K562 (cell line): ENCODE measurements around the gene RIMS3. TPM values are rescaled to one million over a fixed set of nuclear protein-coding genes. Genes with fewer than 3 reads are reported as not detected.

Experiments used
- ATAC-seq: fragments of 200-7000 bp; cut with Tn5 transposase; 3 replicates; pipeline ENCODE4 v1.9.1; 2020; ENCODE audit warnings: moderate library complexity
- BruUV-seq: library from RNA; stranded (reverse); fragments of 400-500 nt; replicated peaks from 2 replicates; lab custom pipeline; 2021; lab: Mats Ljungman, UMichigan
- CTCF ChIA-PET: fragments of 300-600 bp; formaldehyde crosslinking; extraction: SDS; loops from one replicate; lab custom pipeline; 2021; ENCODE audit warnings: low intra/inter-chr PET ratio; lab: Yijun Ruan, JAX
- POLR2A ChIA-PET: fragments of 300-600, 350-650 bp; sonication (Branson Sonifier 250); formaldehyde crosslinking; extraction: SDS; loops from one replicate; lab custom pipeline; 2021; ENCODE audit warnings: antibody characterized with exemption, inconsistent platforms; lab: Yijun Ruan, JAX
- DNase-seq, 4 experiments: peaks; one replicate each; pipeline versions ENCODE4 v3.0.0 to v3.0.0-alpha.2; 2011 to 2018; ENCODE audit warnings: low spot score in 3 of 4, mixed read lengths in 3 of 4; ENCODE audit errors: extremely low read depth in 1 of 4
- FAIRE-seq: peaks from 2 replicates; lab custom pipeline; 2011; peaks lifted over from hg19 to GRCh38; lab: Jason Lieb, UNC
- H2AFZ ChIP-seq: 2 replicates; pipeline ENCODE4 v1.6.0; 2011; ENCODE audit warnings: low read depth, low read length, control low read depth, inconsistent platforms
- H3K27ac ChIP-seq: fragments of 200-600 bp; 3 replicates; pipeline ENCODE4 v1.8.0; 2011; ENCODE audit warnings: low read depth, mild to moderate bottlenecking, control low read depth, inconsistent platforms, low read length, moderate library complexity, mixed read lengths; ENCODE audit errors: extremely low read depth
- H3K27me3 ChIP-seq, 2 experiments: fragments of 300-600 bp in 1 of 2; 2 replicates in 1 of 2; 3 replicates in 1 of 2; pipeline versions ENCODE4 v1.6.0 to v1.8.0; 2011; ENCODE audit warnings: inconsistent platforms in 2 of 2, low read length in 2 of 2, mild to moderate bottlenecking in 1 of 2, mixed read lengths in 1 of 2, moderate library complexity in 1 of 2; ENCODE audit not compliant: control insufficient read depth in 2 of 2, insufficient read depth in 2 of 2
- H3K36me3 ChIP-seq: fragments of 300-600 bp; 3 replicates; pipeline ENCODE4 v1.8.0; 2011; ENCODE audit warnings: mild to moderate bottlenecking, low read length, inconsistent platforms; ENCODE audit not compliant: control insufficient read depth, insufficient read depth
- H3K4me1 ChIP-seq, 2 experiments: fragments of 200-600 bp in 1 of 2; replicated peaks in 1 of 2; 2 replicates in 1 of 2; 3 replicates in 1 of 2; pipeline versions ENCODE4 v1.5.1 to v1.8.0; 2011; ENCODE audit warnings: inconsistent platforms in 2 of 2, low read length in 2 of 2, mild to moderate bottlenecking in 1 of 2, mixed read lengths in 1 of 2, moderate library complexity in 1 of 2; ENCODE audit not compliant: control insufficient read depth in 2 of 2, insufficient read depth in 2 of 2
- H3K4me2 ChIP-seq: 2 replicates; pipeline ENCODE4 v1.6.1; 2011; ENCODE audit warnings: low read length, control low read depth, inconsistent platforms, mixed read lengths; ENCODE audit not compliant: insufficient read depth
- H3K4me3 ChIP-seq: fragments of 200-600 bp; sonication (generic), shearing (Covaris generic); 2 replicates; pipeline ENCODE4 v1.5.1; 2016; ENCODE audit warnings: control low read depth, inconsistent platforms
- H3K79me2 ChIP-seq: fragments of 200-600 bp; 3 replicates; pipeline ENCODE4 v1.8.0; 2011; ENCODE audit warnings: low read length, inconsistent platforms; ENCODE audit not compliant: control insufficient read depth, insufficient read depth
- H3K9ac ChIP-seq, 2 experiments: 2 replicates each; pipeline versions ENCODE4 v1.6.0 to v1.6.1; 2011; ENCODE audit warnings: low read depth in 2 of 2, low read length in 2 of 2, control low read depth in 1 of 2, inconsistent platforms in 1 of 2, mild to moderate bottlenecking in 1 of 2, mixed read lengths in 1 of 2; ENCODE audit not compliant: insufficient read depth in 1 of 2
- H3K9me1 ChIP-seq: one replicate; pipeline ENCODE4 v1.6.0; 2011; ENCODE audit warnings: inconsistent platforms, mild to moderate bottlenecking, low read length, moderate library complexity; ENCODE audit not compliant: control insufficient read depth, insufficient read depth
- H3K9me3 ChIP-seq: replicated peaks from 2 replicates; pipeline ENCODE4 v1.5.1; 2011; ENCODE audit warnings: low read depth, low read length, inconsistent platforms; ENCODE audit not compliant: control insufficient read depth, insufficient read depth
- H4K20me1 ChIP-seq: replicated peaks from 2 replicates; pipeline ENCODE4 v1.6.1; 2011; ENCODE audit warnings: low read length, inconsistent platforms, mixed read lengths; ENCODE audit not compliant: control insufficient read depth, insufficient read depth
- ATF3 ChIP-seq, 2 experiments: fragments of 450-650 bp in 1 of 2; sonication (generic) in 1 of 2; formaldehyde crosslinking in 1 of 2; IDR thresholded peaks in 1 of 2; conservative IDR thresholded peaks in 1 of 2; 2 replicates each; pipeline versions ENCODE4 v1.6.1 to v1.8.1; 2016 to 2023; ENCODE audit warnings: mild to moderate bottlenecking in 2 of 2, moderate library complexity in 2 of 2, inconsistent platforms in 1 of 2, missing genetic modification reagents in 1 of 2
- CHCHD3 ChIP-seq: fragments of 250-450 bp; sonication (Bioruptor Pico); IDR thresholded peaks from 2 replicates; pipeline ENCODE4 v2.1.2; 2022; ENCODE audit warnings: mild to moderate bottlenecking
- LARP7 ChIP-seq: fragments of 450-650 bp; IDR thresholded peaks from 2 replicates; pipeline ENCODE4 v1.6.1; 2016
- MCM5 ChIP-seq: fragments of 450-650 bp; IDR thresholded peaks from 2 replicates; pipeline ENCODE4 v1.6.1; 2016; ENCODE audit warnings: low read depth
- MITF ChIP-seq: IDR thresholded peaks from 2 replicates; pipeline ENCODE4 v1.6.1; 2014; ENCODE audit warnings: antibody characterized with exemption
- MTA1 ChIP-seq: fragments of 450-650 bp; IDR thresholded peaks from 2 replicates; pipeline ENCODE4 v1.6.1; 2017; ENCODE audit warnings: borderline replicate concordance
- RB1 ChIP-seq: fragments of 450-650 bp; IDR thresholded peaks from 2 replicates; pipeline ENCODE4 v1.6.1; 2017; ENCODE audit warnings: low read depth, mild to moderate bottlenecking
- SMAD2 ChIP-seq: fragments of 150-350 bp; IDR thresholded peaks from 2 replicates; pipeline ENCODE4 v1.6.1; 2014; ENCODE audit warnings: low read depth, mild to moderate bottlenecking, low read length
- U2AF2 ChIP-seq: fragments of 200-400 bp; formaldehyde crosslinking; optimal IDR thresholded peaks from 2 replicates; pipeline ENCODE3; 2017; ENCODE audit warnings: low read depth, mild to moderate bottlenecking, low read length
- XRCC3 ChIP-seq: fragments of 450-650 bp; IDR thresholded peaks from 2 replicates; pipeline ENCODE4 v1.6.1; 2017; ENCODE audit warnings: mild to moderate bottlenecking, moderate library complexity
- ZBTB12 ChIP-seq: fragments of 250-450 bp; sonication (Bioruptor Pico); IDR thresholded peaks from 2 replicates; pipeline ENCODE4 v1.4.0; 2020
- ZFPM2 ChIP-seq: fragments of 250-450 bp; sonication (Bioruptor Pico); IDR thresholded peaks from 2 replicates; pipeline ENCODE4 v1.5.1; 2022; ENCODE audit warnings: mild to moderate bottlenecking
- ZNF239 ChIP-seq: fragments of 250-450 bp; sonication (Bioruptor Pico); IDR thresholded peaks from 2 replicates; pipeline ENCODE4 v1.4.0; 2020; ENCODE audit warnings: mild to moderate bottlenecking
- ZNF561 ChIP-seq: fragments of 450-650 bp; formaldehyde crosslinking; conservative IDR thresholded peaks from 2 replicates; pipeline ENCODE4 v1.4.0; 2020; ENCODE audit warnings: mild to moderate bottlenecking, moderate library complexity
- WGBS: fragments of 100-300 bp; shearing (Covaris generic); methylation state at CpG from one replicate; pipeline ENCODE4 v1.1.6; 2016; ENCODE audit warnings: low coverage, mixed read lengths; ENCODE audit not compliant: insufficient coverage; ENCODE audit errors: missing lambda C conversion rate; 5-methylcytosine and 5-hydroxymethylcytosine counted together
- in situ Hi-C: fragments of 300-500 bp; cut with MboI; formaldehyde crosslinking; loops from 4 replicates; pipeline ENCODE4 v1.15.0; 2018; ENCODE audit warnings: inconsistent platforms, mixed read lengths
- intact Hi-C: fragments of 100-400 bp; cut with micrococcal nuclease; formaldehyde crosslinking; loops from 2 replicates; pipeline ENCODE4 v1.14.2; 2022
- polyA plus RNA-seq, 8 experiments: library from polyadenylated mRNA; depleted of rRNA in 4 of 8; stranded (reverse) in 5 of 8; unstranded in 3 of 8; fragments of >200 nt; fragmentation: Nextera tagmentation in 2 of 8; fragmentation: Illumina TruSeq in 1 of 8; extraction: Ambion mirVana in 2 of 8; extraction: Trizol in 1 of 8; gene quantifications; 2 replicates each; pipeline versions ENCODE4 v1.2.1 to v1.2.3, GENCODE V29; 2011 to 2014; ENCODE audit warnings: inconsistent platforms in 1 of 8, missing spikeins in 1 of 8
- total RNA-seq, 7 experiments: library from RNA; depleted of rRNA in 6 of 7; stranded (reverse); fragments of >200 nt in 6 of 7; fragmentation: Illumina TruSeq in 2 of 7; extraction: Trizol in 2 of 7; gene quantifications; 2 replicates each; pipeline versions ENCODE4 v1.2.1 to v1.2.3, GENCODE V29; 2011 to 2021; ENCODE audit warnings: low replicate concordance in 1 of 7

RIMS3 gene
- total and polyA plus RNA-seq, 9 of the 15 experiments (the other 6 are each of a cell fraction or from before 2014, with no cell fraction given): 0.06 to 1.2 (median 0.59) TPM

- TF ChIP-seq ATF3 (IDR thresholded peaks at IDR 0.05): peak; percentile 42; the same call in 1 of the 2 replicates
- TF ChIP-seq ATF3 (CRISPR knock-in tag; conservative IDR thresholded peaks at IDR 0.05): no peak
- TF ChIP-seq MCM5: no peak
- TF ChIP-seq LARP7: no peak
- TF ChIP-seq ZNF561: no peak
- no peak for TF ChIP-seq U2AF2
- no peak for TF ChIP-seq RB1
- TF ChIP-seq MITF: no peak
- TF ChIP-seq CHCHD3 (CRISPR knock-in tag): no peak
- TF ChIP-seq XRCC3: no peak
Observed at GRCh38 chr1:40606194-40606593, 59.3 kb downstream of the RIMS3 start (continued).

- 0% methylated on average over 1 of the region's 1 CpG for WGBS
- in situ Hi-C loops: no loop called here
Observed at GRCh38 chr1:40599926-40600325, 65.6 kb downstream of the RIMS3 start.

More at GRCh38 chr1:40599926-40600325, 65.6 kb downstream of the RIMS3 start:
- ChIA-PET POLR2A (no interaction called here), CTCF (no interaction called here)
- Histone ChIP-seq H3K4me3 (no peak overlapping the region), H3K4me1 (no peaks in the 10 kb centered on the region), H3K9me1 (no peaks in the 10 kb centered on the region), H3K4me2 (no peak overlapping the region), H4K20me1 (no peaks in the 10 kb centered on the region), H3K9me3 (no peaks in the 10 kb centered on the region), H3K9ac (no peak overlapping the region), H3K27me3 (peaks cover 13 to 18% of the 10 kb centered on the region in 2 experiments; a peak in 4 of 5 replicates), H2AFZ (no peak overlapping the region), H3K36me3 (no peaks in the 10 kb centered on the region), H3K79me2 (no peaks in the 10 kb centered on the region), H3K27ac (no peak overlapping the region)
- ATAC-seq (no peak), DNase-seq (no peak), FAIRE-seq (no peak)
- intact Hi-C loops: no loop called here
- BruUV-seq: no TSS peak
- TF ChIP-seq ZFPM2 (CRISPR knock-in tag): no peak
- no peak for TF ChIP-seq MTA1
- TF ChIP-seq SMAD2: no peak
- no peak for TF ChIP-seq ZNF239 (CRISPR knock-in tag)
- TF ChIP-seq ZBTB12 (CRISPR knock-in tag): no peak
